Measurements from ENCODE around the gene FNBP1.

DNA sequence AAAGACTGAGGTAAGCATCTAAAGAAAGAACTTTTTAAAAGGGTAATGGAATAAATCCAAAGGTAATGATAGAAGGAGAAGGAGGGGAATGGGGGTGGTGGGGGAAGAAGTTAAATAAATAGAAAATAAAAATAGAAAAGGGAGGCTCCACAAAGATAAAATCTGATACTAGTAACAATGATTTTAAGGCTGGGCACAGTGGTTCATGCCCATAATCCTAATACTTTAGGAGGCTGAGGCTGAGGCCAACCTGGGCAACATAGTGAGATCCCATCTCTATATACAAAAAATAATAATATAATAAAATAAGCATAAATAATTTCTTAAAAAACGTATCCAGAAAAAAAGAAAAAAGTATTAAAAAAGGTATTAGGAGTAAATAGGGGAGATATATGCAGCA lies 89.3 kb downstream of the FNBP1 start:
- no peak for TF ChIP-seq EZH2 (IDR thresholded peaks at IDR 0.05; ENCODE audit: low read length, unreplicated experiment)
- TF ChIP-seq CTCF (conservative IDR thresholded peaks at IDR 0.05; ENCODE audit: low read depth, low read length), result no peak
- TF ChIP-seq EZH2phosphoT487 (IDR thresholded peaks at IDR 0.05; ENCODE audit: borderline replicate concordance, low read length), result no peak
